ELR (cell line): Measurements from ENCODE around the gene GIMAP8.
"Not testable (repeated sequence)": the region's sequence is repeated elsewhere in the genome, so short reads cannot be mapped to it uniquely, and the experiment has no call there.

Experiments used
- DNase-seq: peaks from one replicate; pipeline ENCODE4 v3.0.0-alpha.2; 2015; ENCODE audit warnings: low read depth

The GIMAP8 gene

GRCh38 chr7:150466477-150466876, 16.0 kb downstream of the GIMAP8 start:
- DNase-seq, result no peak

GRCh38 chr7:150468241-150468640, 17.8 kb downstream of the GIMAP8 start:
- DNase-seq, result no peak

DNA sequence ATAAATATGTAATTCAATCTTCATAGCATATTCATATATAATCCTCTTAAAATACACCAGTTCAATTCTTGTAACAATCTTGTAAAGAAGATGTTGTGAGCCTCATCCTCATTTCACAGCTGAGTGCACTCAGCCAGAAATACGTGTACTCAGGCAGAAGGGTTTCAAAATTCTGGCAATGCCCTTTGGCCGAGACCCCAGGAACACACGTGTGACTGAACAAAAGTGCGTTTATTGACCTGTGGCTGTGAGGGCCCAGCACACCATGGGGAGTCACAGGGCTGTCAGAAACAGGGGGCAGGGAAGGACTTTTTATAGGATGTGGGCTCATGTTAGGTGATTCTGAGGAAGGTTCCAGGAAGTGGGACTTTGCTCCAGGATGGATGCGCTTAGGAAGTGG, 21.5 kb downstream of the GIMAP8 start:
- DNase-seq, result no peak

- DNase-seq, result no peak
These were observed 23.5 kb downstream of the GIMAP8 start for GRCh38 chr7:150473902-150474301.

GRCh38 chr7:150476285-150476684, 25.9 kb downstream of the GIMAP8 start:
- DNase-seq, result no peak

DNA sequence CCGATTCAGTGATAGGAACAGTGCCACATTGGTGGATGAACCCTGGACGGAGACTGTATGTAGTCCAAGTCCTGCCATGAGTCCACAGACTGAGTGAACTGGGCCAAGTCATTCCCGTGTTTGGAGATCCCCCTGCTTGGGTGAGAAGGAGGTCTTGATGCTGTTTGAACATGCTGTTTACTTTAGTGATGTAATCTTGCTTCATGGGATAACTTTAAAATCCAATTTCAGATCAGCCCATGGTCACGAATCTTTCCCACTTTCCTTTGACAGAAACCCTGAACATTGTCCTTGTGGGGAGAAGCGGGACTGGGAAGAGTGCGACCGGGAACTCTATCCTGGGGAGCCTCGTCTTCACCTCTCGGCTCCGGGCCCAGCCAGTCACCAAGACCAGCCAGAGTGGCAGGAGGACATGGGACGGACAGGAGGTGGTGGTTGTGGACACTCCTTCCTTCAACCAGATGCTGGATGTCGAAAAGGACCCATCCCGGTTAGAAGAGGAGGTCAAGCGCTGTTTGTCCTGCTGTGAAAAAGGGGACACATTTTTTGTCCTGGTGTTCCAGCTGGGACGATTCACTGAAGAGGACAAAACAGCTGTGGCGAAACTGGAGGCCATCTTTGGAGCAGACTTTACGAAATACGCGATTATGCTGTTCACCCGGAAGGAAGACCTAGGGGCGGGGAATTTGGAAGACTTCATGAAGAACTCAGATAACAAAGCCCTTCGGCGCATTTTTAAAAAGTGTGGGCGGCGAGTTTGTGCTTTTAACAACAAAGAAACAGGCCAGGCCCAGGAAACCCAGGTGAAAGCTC, 26.6 kb downstream of the GIMAP8 start:
- no peak for DNase-seq

- DNase-seq, result no peak
These were observed 28.7 kb downstream of the GIMAP8 start for GRCh38 chr7:150479023-150479716.

GRCh38 chr7:150481186-150481920, 30.9 kb downstream of the GIMAP8 start:
- DNase-seq, result no peak

DNA sequence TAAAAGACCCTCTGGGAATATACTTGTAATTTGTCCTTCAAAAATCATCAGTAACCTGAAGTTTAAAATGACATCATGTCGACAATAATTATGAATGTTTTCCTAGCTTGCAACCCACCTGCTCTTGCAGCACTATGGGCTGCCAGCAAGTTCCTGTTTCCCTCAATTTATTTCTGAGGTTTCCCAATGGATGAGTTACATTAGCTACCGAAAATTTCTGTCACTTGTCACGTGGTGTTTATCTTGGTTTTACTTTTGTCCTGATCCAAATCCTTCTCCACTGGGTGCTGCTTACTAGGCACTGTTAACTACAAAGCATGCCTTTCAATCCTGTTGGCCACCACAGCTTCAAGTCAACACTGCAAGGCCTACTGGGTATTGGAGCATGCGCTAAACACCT, 31.5 kb downstream of the GIMAP8 start:
- no peak for DNase-seq

- DNase-seq, result not testable (repeated sequence)
These were observed 33.1 kb downstream of the GIMAP8 start for GRCh38 chr7:150483514-150483913.

DNA sequence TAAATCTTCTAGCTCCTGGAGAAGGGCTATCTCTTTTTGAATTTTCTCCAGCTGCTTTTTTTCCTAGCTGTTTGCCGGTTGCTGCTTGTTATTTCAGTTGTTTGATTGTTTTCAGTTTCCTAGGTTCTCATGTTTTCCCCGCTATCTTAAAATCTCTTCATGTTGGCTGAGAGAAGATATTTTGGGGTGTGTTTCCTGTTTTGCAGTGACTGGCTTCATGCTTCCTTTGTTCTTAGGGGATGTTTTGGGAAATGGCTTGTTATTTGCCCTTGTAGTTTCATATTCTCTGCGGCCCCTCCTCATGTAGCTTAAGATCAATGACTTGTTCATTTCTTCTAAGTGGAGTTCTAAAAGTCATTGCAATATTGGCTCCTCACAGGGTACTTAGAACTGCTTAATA, 33.6 kb downstream of the GIMAP8 start:
- not testable (repeated sequence) for DNase-seq

- no peak for DNase-seq
These were observed 37.2 kb downstream of the GIMAP8 start for GRCh38 chr7:150487625-150488024.

- DNase-seq, result no peak
These were observed 39.4 kb downstream of the GIMAP8 start for GRCh38 chr7:150489782-150490181.

DNA sequence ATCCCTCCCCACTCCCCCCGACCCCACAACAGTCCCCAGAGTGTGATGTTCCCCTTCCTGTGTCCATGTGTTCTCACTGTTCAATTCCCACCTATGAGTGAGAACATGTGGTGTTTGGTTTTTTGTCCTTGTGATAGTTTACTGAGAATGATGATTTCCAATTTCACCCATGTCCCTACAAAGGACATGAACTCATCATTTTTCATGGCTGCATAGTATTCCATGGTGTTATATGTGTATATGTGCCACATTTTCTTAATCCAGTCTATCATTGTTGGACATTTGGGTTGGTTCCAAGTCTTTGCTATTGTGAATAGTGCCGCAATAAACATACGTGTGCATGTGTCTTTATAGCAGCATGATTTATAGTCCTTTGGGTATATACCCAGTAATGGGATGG, 43.0 kb downstream of the GIMAP8 start:
- not testable (repeated sequence) for DNase-seq

- DNase-seq, result no peak
These were observed 52.1 kb downstream of the GIMAP8 start for GRCh38 chr7:150502519-150502918.

GRCh38 chr7:150503155-150503554, 52.7 kb downstream of the GIMAP8 start:
- DNase-seq, result no peak

- no peak for DNase-seq
These were observed 53.2 kb downstream of the GIMAP8 start for GRCh38 chr7:150503581-150503980.

DNA sequence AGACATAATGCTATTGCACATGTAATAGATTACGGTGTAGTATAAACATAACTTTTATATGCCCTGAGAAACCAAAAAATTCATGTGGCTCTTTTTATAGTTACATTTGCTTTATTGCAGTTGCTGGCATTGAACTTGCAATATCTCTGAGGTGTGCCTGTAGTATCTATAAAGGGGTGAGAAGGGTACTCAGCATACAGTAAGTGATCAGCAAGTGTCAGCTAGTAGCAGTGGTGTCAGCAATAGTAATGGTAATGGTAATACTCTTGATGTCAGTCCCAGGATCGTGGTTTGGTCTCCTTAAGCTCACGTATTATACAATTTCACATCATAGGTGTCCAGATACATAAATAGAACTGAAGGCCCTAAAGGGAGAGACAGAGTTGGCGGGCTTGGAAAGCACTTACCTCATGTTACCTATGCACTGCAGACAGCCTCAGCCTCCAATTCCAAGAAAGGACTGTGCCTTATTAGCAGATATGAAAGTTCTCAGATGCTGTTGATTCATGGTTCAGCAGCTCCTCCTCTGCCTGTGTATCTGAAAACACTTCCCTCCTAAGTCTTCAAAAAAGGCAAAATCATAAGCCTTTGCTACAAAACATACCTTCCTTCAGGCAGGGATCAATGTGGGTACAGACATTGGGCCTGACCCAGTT, 57.6 kb downstream of the GIMAP8 start:
- DNase-seq, result no peak

DNA sequence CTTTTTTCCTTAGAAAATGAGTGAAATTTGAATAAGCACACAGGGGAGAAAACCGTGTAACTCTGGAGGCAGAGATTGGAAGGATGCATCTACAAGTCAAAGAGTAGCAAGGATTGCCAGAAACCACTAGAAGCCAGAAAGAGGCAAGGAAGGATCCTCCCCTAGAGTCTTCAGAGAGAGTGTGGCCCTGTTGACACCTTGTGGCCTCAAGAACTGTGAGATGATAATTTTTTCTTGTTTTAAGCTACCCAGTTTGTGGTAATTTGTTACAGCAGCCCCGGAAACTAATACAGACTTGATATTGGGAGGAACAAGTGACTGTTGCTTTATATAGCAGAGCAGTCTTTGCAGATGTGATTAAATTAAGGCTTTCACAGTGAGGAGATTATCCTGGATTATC, 60.6 kb downstream of the GIMAP8 start:
- DNase-seq, result no peak

DNA sequence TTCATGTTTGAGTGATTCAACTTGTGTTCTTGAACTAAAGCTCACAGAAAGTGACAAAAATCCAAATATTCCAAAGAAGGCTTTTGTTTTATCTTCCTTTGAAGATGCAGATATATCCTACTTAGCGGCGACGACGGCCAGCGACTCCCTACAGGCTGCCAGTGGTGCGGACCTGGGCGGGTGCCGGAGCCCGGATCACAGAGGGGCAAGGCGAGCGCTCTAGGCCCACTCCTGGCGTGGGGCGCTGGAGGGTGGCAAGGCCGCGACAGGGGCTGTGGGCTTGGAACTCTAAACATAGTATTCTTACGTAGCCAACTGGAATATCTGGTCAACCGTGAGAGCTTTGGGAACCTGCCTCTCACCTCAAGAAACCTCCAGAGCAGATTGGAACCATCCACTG, 63.3 kb downstream of the GIMAP8 start:
- no peak for DNase-seq

GRCh38 chr7:150514748-150515222, 64.4 kb downstream of the GIMAP8 start, which contains the start of gene GIMAP7:
Gene GIMAP7, plus strand, starts transcription at chr7:150514872. Its CDS starts 5,103 bp downstream, at chr7:150519975.
- no peak for DNase-seq
